22Rv1 (cell line): ENCODE results near the gene FOXP1.

ENCODE experiments used
- CTCF ChIP-seq: fragments of 450-650 bp; IDR thresholded peaks from 2 replicates; pipeline ENCODE4 v1.5.1; 2017; ENCODE audit warnings: mild to moderate bottlenecking
- ZFX ChIP-seq: fragments of 450-650 bp; IDR thresholded peaks from 2 replicates; pipeline ENCODE4 v1.6.1; 2017; ENCODE audit warnings: antibody characterized with exemption, borderline replicate concordance

GRCh38 chr3:71446260-71446659 is 137.3 kb downstream of the FOXP1 start:
- TF ChIP-seq CTCF: no peak
- TF ChIP-seq ZFX: no peak
